ENCODE measurements around the gene STAP2.

DNA sequence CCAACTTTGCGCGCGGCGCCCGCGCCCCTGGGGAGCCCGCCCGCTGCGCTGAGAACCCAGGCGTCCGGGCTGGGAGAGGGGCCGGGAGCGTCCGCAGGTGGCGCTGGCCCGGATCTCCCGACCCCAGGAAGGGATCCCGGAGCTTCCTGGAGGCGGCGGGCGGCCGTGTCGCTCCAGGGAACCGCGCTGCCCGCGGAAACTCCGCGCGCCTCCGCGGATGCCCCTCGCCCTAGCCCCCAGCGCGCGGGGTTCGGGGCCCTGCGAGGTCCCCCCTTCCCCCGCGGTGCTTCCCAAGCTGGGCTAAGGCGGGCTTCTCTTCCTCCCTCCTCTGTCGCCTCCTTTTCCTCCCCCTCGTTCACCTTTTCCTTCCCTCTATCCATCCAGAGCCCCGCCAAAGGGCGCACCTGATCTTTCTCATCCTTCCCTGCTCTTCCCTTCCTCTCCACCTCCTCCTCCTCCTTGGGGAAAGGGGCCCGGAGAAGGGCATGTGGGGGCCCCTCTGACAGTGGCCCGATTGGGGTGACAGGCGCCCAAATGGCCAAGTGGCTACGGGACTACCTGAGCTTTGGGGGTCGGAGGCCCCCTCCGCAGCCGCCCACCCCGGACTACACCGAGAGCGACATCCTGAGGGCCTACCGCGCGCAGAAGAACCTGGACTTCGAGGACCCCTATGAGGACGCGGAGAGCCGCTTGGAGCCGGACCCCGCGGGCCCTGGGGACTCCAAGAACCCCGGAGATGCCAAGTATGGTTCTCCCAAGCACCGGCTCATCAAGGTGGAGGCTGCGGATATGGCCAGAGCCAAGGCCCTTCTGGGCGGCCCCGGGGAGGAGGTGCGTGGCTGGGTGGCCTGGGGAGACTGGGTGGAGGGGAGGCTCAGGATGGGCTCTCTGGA lies 58.9 kb downstream of the STAP2 start:
- TF ChIP-seq, protein P1, sequence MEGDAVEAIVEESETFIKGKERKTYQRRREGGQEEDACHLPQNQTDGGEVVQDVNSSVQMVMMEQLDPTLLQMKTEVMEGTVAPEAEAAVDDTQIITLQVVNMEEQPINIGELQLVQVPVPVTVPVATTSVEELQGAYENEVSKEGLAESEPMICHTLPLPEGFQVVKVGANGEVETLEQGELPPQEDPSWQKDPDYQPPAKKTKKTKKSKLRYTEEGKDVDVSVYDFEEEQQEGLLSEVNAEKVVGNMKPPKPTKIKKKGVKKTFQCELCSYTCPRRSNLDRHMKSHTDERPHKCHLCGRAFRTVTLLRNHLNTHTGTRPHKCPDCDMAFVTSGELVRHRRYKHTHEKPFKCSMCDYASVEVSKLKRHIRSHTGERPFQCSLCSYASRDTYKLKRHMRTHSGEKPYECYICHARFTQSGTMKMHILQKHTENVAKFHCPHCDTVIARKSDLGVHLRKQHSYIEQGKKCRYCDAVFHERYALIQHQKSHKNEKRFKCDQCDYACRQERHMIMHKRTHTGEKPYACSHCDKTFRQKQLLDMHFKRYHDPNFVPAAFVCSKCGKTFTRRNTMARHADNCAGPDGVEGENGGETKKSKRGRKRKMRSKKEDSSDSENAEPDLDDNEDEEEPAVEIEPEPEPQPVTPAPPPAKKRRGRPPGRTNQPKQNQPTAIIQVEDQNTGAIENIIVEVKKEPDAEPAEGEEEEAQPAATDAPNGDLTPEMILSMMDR (IDR thresholded peaks at IDR 0.05; ENCODE audit: extremely low read depth in 1 of 2, insufficient read depth in 1 of 2, low read depth in 1 of 2, low read length in 2 of 2), result no peak
- TF ChIP-seq, protein P2, sequence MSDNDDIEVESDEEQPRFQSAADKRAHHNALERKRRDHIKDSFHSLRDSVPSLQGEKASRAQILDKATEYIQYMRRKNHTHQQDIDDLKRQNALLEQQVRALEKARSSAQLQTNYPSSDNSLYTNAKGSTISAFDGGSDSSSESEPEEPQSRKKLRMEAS (IDR thresholded peaks at IDR 0.05; ENCODE audit: insufficient read depth, insufficient read length), result no peak
- TF ChIP-seq POLR2A (IDR thresholded peaks at IDR 0.05; ENCODE audit: low read depth, low read length) (no peak), POLR2AphosphoS5 (IDR thresholded peaks at IDR 0.05; ENCODE audit: insufficient read depth, low read depth, low read length) (no peak), JUN (IDR thresholded peaks at IDR 0.05; ENCODE audit: borderline replicate concordance, insufficient read depth, insufficient read length, low read depth) (no peak), EZH2 (IDR thresholded peaks at IDR 0.05; ENCODE audit: borderline replicate concordance, low read depth, low read length, severe bottlenecking) (peak; percentile 90), FOS (IDR thresholded peaks at IDR 0.05; ENCODE audit: borderline replicate concordance, insufficient read depth, low read length) (no peak), GATA2 (IDR thresholded peaks at IDR 0.05; ENCODE audit: insufficient read depth, insufficient read length, low read depth, low read length) (no peak), MYC (IDR thresholded peaks at IDR 0.05; ENCODE audit: low read depth, low read length) (no peak)
